ENCODE data around the gene CMTM3. TPM values are rescaled to one million over a fixed set of nuclear protein-coding genes. Genes with fewer than 3 reads are reported as not detected.

The CMTM3 gene
- total and polyA plus RNA-seq, 2 experiments from 2014 or later = 16.4 to 16.6 TPM

- Histone ChIP-seq H4K20me1 (replicated peaks; ENCODE audit: insufficient read depth) (no peaks in the 10 kb centered on the region), H3K9me2 (ENCODE audit: insufficient read depth) (no peaks in the 10 kb centered on the region), H3K4me3 (no peak overlapping the region), H3K4me1 (ENCODE audit: insufficient read depth) (no peaks in the 10 kb centered on the region; the same call in 1 of the 2 replicates), H3K36me3 (ENCODE audit: insufficient read depth) (no peaks in the 10 kb centered on the region), H3K27me3 (ENCODE audit: insufficient read depth) (peaks cover 5% of the 10 kb centered on the region), H3K27ac (ENCODE audit: low read depth) (no peak overlapping the region), H2AFZ (no peak overlapping the region), H3K4me2 (no peak overlapping the region), H3F3A (replicated peaks; ENCODE audit: low read depth) (no peaks in the 10 kb centered on the region), H3K79me2 (replicated peaks; ENCODE audit: insufficient read depth) (no peaks in the 10 kb centered on the region)
- no peak overlapping the region for H3K27ac Mint-ChIP-seq
- DNase-seq (ENCODE audit: low spot score) = no peak
- H3K4me1 Mint-ChIP-seq = peaks cover 4% of the 10 kb centered on the region
- H3K4me3 Mint-ChIP-seq = no peak overlapping the region
- no peak for ATAC-seq
- H3K9me3 Mint-ChIP-seq = peaks cover 10% of the 10 kb centered on the region
- no peak for TF ChIP-seq ETS1 (IDR thresholded peaks at IDR 0.05)
- TF ChIP-seq JUNB (IDR thresholded peaks at IDR 0.05; ENCODE audit: unreplicated experiment) = no peak
- TF ChIP-seq STAT1 (IDR thresholded peaks at IDR 0.05; ENCODE audit: unreplicated experiment) = no peak
- TF ChIP-seq EZH2phosphoT487 (IDR thresholded peaks at IDR 0.05; ENCODE audit: unreplicated experiment) = no peak
- TF ChIP-seq NANOG (IDR thresholded peaks at IDR 0.05; ENCODE audit: borderline replicate concordance) = no peak
- no peak for TF ChIP-seq ZNF114 (CRISPR knock-in tag; IDR thresholded peaks at IDR 0.05)
- no peak for TF ChIP-seq CTCF (conservative IDR thresholded peaks at IDR 0.05; ENCODE audit: low read depth in 2 of 2)
- TF ChIP-seq ZNF462 (CRISPR knock-in tag; IDR thresholded peaks at IDR 0.05) = no peak
- TF ChIP-seq POLR2AphosphoS5 (IDR thresholded peaks at IDR 0.05; ENCODE audit: low read depth) = no peak
- no peak for TF ChIP-seq REST (IDR thresholded peaks at IDR 0.05; ENCODE audit: unreplicated experiment)
- no peak for TF ChIP-seq EZH2 (IDR thresholded peaks at IDR 0.05; ENCODE audit: low read depth, unreplicated experiment)
- TF ChIP-seq CREB1 (CRISPR knock-in tag; IDR thresholded peaks at IDR 0.05; ENCODE audit: low read depth) = no peak
- TF ChIP-seq ZNF331 (CRISPR knock-in tag; IDR thresholded peaks at IDR 0.05; ENCODE audit: low read depth) = no peak
- peaks cover 12% of the 10 kb centered on the region for H3K27me3 Mint-ChIP-seq (ENCODE audit: insufficient read depth, low read depth, poor library complexity)
- H3K36me3 Mint-ChIP-seq (ENCODE audit: low read depth) = peaks cover 9% of the 10 kb centered on the region; the same call in 2 of the 3 replicates
These were observed 6.4 kb upstream of the CMTM3 start for GRCh38 chr16:66598111-66598510.

All from GM23338 (cell line).